ENCODE data around the gene INTS15.

Gene INTS15

GRCh38 chr7:6648066-6648814 lies 58.4 kb downstream of the INTS15 start:
- TF ChIP-seq ZBTB7A (IDR thresholded peaks at IDR 0.05; ENCODE audit: low read depth), result no peak
- no peak for TF ChIP-seq CEBPB (IDR thresholded peaks at IDR 0.05)
- TF ChIP-seq NFIC (IDR thresholded peaks at IDR 0.05), result no peak
- TF ChIP-seq REST (IDR thresholded peaks at IDR 0.05; ENCODE audit: low read depth), result no peak
- no peak for TF ChIP-seq EP300 (IDR thresholded peaks at IDR 0.05; ENCODE audit: borderline replicate concordance)
- no peak for TF ChIP-seq FOXM1 (IDR thresholded peaks at IDR 0.05; ENCODE audit: borderline replicate concordance, low read depth)

DNA sequence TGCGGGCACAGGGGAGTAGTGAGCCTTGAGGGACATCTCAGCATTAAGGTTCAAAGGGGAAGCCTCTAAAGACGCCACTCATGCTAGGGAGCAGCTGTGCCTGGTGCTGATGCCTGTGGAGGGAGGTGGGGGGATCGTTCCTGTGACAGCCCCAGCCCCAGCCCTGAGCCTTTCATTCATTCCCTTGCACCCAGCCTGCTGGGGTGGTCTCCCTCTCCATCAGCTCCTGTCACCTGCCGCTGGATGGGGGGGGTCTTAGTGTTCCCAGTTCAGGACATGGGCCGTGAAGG lies 58.9 kb downstream of the INTS15 start:
- no peak for TF ChIP-seq REST (IDR thresholded peaks at IDR 0.05; ENCODE audit: low read depth)
- no peak for TF ChIP-seq EP300 (IDR thresholded peaks at IDR 0.05; ENCODE audit: borderline replicate concordance)
- no peak for TF ChIP-seq YY1 (IDR thresholded peaks at IDR 0.05; ENCODE audit: low read depth)
- TF ChIP-seq TCF12 (IDR thresholded peaks at IDR 0.05; ENCODE audit: low read depth), result no peak
- no peak for TF ChIP-seq CEBPB (IDR thresholded peaks at IDR 0.05)
- no peak for TF ChIP-seq TAF1 (IDR thresholded peaks at IDR 0.05; ENCODE audit: low read depth)

- TF ChIP-seq EP300 (IDR thresholded peaks at IDR 0.05; ENCODE audit: borderline replicate concordance), result no peak
- TF ChIP-seq CEBPB (IDR thresholded peaks at IDR 0.05), result no peak
Observed at GRCh38 chr7:6649241-6649961, 59.6 kb downstream of the INTS15 start.

- TF ChIP-seq ZBTB7A (IDR thresholded peaks at IDR 0.05; ENCODE audit: low read depth) (no peak), NFIC (IDR thresholded peaks at IDR 0.05) (no peak), MAX (IDR thresholded peaks at IDR 0.05) (no peak), YY1 (IDR thresholded peaks at IDR 0.05; ENCODE audit: low read depth) (no peak), EP300 (IDR thresholded peaks at IDR 0.05; ENCODE audit: borderline replicate concordance) (no peak), TEAD4 (IDR thresholded peaks at IDR 0.05) (no peak), EGR1 (IDR thresholded peaks at IDR 0.05) (no peak), CREB1 (IDR thresholded peaks at IDR 0.05; ENCODE audit: low read depth) (no peak), TCF12 (IDR thresholded peaks at IDR 0.05; ENCODE audit: low read depth) (no peak), CEBPB (IDR thresholded peaks at IDR 0.05) (no peak), REST (IDR thresholded peaks at IDR 0.05; ENCODE audit: low read depth) (no peak)
Observed at GRCh38 chr7:6650086-6650485, 60.3 kb downstream of the INTS15 start.

DNA sequence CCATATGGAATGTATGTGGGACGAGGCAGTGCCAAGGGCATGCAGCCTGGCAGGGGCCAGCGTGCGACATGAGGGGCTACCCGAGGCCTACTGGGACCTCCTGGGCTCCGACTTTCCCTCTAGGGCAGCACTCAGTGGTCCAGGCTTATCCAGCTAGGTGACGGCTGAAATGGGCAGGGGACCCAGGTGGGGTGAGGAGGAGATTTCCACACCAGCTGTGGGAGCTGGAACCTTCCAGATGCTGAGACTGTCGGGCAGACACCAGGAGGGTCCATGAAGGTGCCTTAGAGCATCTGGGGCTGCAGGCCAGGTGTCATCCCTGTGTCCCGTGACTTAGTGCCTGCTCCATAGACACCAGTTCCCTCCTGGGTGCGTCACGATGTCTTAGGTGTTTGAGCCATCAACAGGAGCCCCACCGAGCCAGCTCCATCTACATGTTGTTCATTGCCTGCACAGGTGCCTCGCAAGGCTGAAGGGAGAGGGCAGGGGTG lies 60.7 kb downstream of the INTS15 start:
- no peak for TF ChIP-seq TCF12 (IDR thresholded peaks at IDR 0.05; ENCODE audit: low read depth)
- no peak for TF ChIP-seq EP300 (IDR thresholded peaks at IDR 0.05; ENCODE audit: borderline replicate concordance)
- TF ChIP-seq YY1 (IDR thresholded peaks at IDR 0.05; ENCODE audit: low read depth), result no peak
- no peak for TF ChIP-seq TEAD4 (IDR thresholded peaks at IDR 0.05)
- no peak for TF ChIP-seq EGR1 (IDR thresholded peaks at IDR 0.05)
- TF ChIP-seq MAX (IDR thresholded peaks at IDR 0.05), result no peak
- TF ChIP-seq FOXM1 (IDR thresholded peaks at IDR 0.05; ENCODE audit: borderline replicate concordance, low read depth), result no peak
- TF ChIP-seq NFIC (IDR thresholded peaks at IDR 0.05), result no peak
- TF ChIP-seq, protein P1, sequence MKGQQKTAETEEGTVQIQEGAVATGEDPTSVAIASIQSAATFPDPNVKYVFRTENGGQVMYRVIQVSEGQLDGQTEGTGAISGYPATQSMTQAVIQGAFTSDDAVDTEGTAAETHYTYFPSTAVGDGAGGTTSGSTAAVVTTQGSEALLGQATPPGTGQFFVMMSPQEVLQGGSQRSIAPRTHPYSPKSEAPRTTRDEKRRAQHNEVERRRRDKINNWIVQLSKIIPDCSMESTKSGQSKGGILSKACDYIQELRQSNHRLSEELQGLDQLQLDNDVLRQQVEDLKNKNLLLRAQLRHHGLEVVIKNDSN (IDR thresholded peaks at IDR 0.05), result no peak
- TF ChIP-seq ZBTB7A (IDR thresholded peaks at IDR 0.05; ENCODE audit: low read depth), result no peak
- no peak for TF ChIP-seq TAF1 (IDR thresholded peaks at IDR 0.05; ENCODE audit: low read depth)
- TF ChIP-seq REST (IDR thresholded peaks at IDR 0.05; ENCODE audit: low read depth), result no peak
- TF ChIP-seq RAD21 (IDR thresholded peaks at IDR 0.05; ENCODE audit: low read depth), result no peak
- TF ChIP-seq CREB1 (IDR thresholded peaks at IDR 0.05; ENCODE audit: low read depth), result no peak
